ENCODE data around the gene TRIM44.

Gene TRIM44

DNA sequence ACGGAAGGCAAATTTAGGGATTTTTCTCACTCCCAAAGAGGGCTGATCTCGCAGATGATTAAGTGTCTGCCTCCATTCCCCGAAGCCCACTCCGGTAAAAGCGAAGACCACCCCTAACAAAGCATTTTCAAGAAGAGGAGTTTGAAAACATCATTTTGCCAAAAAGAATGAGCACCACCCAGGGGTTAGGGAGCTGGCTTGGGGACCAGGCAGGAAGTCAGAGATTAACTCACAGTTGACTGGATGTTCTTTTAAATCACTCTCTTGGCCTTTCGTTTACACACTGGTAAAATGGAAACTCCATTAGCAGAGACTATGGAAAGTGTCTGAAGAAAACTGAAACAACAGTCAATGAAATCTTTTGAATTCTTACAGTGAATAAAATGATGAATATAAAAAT is 7.9 kb upstream of the TRIM44 start:
- no peak for TF ChIP-seq CTCF (IDR thresholded peaks at IDR 0.05)

DNA sequence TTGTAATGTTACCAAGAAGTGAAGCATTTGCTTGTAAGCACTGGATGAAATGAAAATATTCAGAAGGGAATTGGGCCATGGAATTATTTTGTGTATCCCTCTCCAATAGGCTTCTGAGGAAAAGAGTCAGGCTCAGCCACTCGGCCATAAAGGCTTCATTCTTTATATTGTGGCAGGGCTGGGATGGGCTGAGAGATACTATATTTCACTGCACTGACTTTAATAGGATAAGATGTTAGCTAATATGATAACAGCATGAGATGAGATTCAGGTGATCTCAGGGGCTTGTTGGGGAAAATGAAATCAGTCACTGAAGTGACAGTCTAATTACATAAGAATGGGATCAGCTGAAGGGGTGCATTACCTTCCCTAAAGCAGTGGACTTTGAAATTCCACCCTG is 7.3 kb upstream of the TRIM44 start:
- no peak for TF ChIP-seq CTCF (IDR thresholded peaks at IDR 0.05)

- no peak for TF ChIP-seq CTCF (IDR thresholded peaks at IDR 0.05)
Observed at GRCh38 chr11:35655856-35656255, 6.7 kb upstream of the TRIM44 start.

- TF ChIP-seq CTCF (IDR thresholded peaks at IDR 0.05) = no peak
Observed at GRCh38 chr11:35658020-35658948, 4.3 kb upstream of the TRIM44 start.

GRCh38 chr11:35661534-35661933 is 1.0 kb upstream of the TRIM44 start:
- TF ChIP-seq CTCF (IDR thresholded peaks at IDR 0.05) = no peak

- TF ChIP-seq CTCF (IDR thresholded peaks at IDR 0.05) = no peak
Observed at GRCh38 chr11:35662061-35662648, 420 bp upstream of the TRIM44 start.

- no peak for TF ChIP-seq CTCF (IDR thresholded peaks at IDR 0.05)
Observed at GRCh38 chr11:35663408-35663702, 780 bp downstream of the TRIM44 start.
